GM12892 (cell line): Measurements from ENCODE around the gene MEGF11.

Source experiments
- POLR2A ChIP-seq: IDR thresholded peaks from 2 replicates; pipeline ENCODE4 v1.6.1; 2011; ENCODE audit warnings: low read depth, low read length, control low read depth
- POLR2AphosphoS5 ChIP-seq: IDR thresholded peaks from 2 replicates; pipeline ENCODE4 v1.6.1; 2011; ENCODE audit warnings: low read depth, low read length, control low read depth
- TAF1 ChIP-seq: IDR thresholded peaks from 2 replicates; pipeline ENCODE4 v1.6.1; 2011; ENCODE audit warnings: low read depth, mild to moderate bottlenecking, control low read depth, low read length, borderline replicate concordance

GRCh38 chr15:66132251-66132816 is 121.2 kb downstream of the MEGF11 start:
- TF ChIP-seq POLR2A (no peak), POLR2AphosphoS5 (no peak), TAF1 (no peak)
